Endothelial cell (in vitro differentiated cells): ENCODE results near the gene ZCCHC24. TPM values are rescaled to one million over a fixed set of nuclear protein-coding genes. Genes with fewer than 3 reads are reported as not detected.

Source experiments
- DNase-seq: peaks from one replicate; pipeline ENCODE4 v3.0.0; 2021; ENCODE audit warnings: low spot score
- H3K27ac Mint-ChIP-seq: one replicate; pipeline ENCODE4 v1.8.0; 2021; ENCODE audit warnings: mixed read lengths, inconsistent platforms; ENCODE audit not compliant: unreplicated experiment
- H3K27me3 Mint-ChIP-seq: one replicate; pipeline ENCODE4 v1.8.0; 2021; ENCODE audit warnings: mild to moderate bottlenecking, moderate library complexity, mixed read lengths, inconsistent platforms; ENCODE audit not compliant: unreplicated experiment
- H3K36me3 Mint-ChIP-seq: one replicate; pipeline ENCODE4 v1.8.0; 2021; ENCODE audit warnings: mild to moderate bottlenecking, low read depth, mixed read lengths, inconsistent platforms; ENCODE audit not compliant: unreplicated experiment
- H3K4me1 Mint-ChIP-seq: one replicate; pipeline ENCODE4 v1.8.0; 2021; ENCODE audit warnings: mild to moderate bottlenecking, mixed read lengths, inconsistent platforms; ENCODE audit not compliant: unreplicated experiment
- H3K4me3 Mint-ChIP-seq: one replicate; pipeline ENCODE4 v1.8.0; 2021; ENCODE audit warnings: mild to moderate bottlenecking, mixed read lengths, inconsistent platforms; ENCODE audit not compliant: unreplicated experiment
- H3K9me3 Mint-ChIP-seq: one replicate; pipeline ENCODE4 v1.8.0; 2021; ENCODE audit warnings: mixed read lengths, inconsistent platforms; ENCODE audit not compliant: unreplicated experiment
- total RNA-seq: library from RNA; stranded (reverse); fragmentation: NEBNext Ultra II Directional; extraction: Animal tissue kit (Norgen Biotek cat#: 25700); gene quantifications from one replicate; pipeline ENCODE4 v1.2.1, GENCODE V29; 2021; ENCODE audit not compliant: unreplicated experiment
- TF ChIP-seq, protein P1 (sequence below): fragments of 200-600 bp; sonication (generic); IDR thresholded peaks from one replicate; pipeline ENCODE4 v1.5.0; 2021; ENCODE audit warnings: antibody characterized with exemption; ENCODE audit not compliant: unreplicated experiment

Gene ZCCHC24
- total RNA-seq, 1 donor from 2014 or later: 60.0 TPM

DNA sequence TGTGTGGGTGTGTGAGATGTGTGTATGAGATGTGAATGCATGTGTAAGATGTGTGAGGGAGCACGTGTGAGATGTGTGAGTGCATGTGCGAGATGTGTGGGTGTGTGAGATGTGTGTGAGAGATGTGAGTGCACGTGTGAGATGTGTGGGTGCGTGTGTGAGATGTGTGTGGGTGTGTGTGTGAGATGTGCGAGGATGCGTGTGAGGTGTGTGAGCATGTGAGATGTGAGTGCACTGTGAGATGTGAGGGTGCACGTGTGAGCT is 67.1 kb downstream of the ZCCHC24 start:
- no peak overlapping the region for H3K27ac Mint-ChIP-seq
- no peak for DNase-seq

DNA sequence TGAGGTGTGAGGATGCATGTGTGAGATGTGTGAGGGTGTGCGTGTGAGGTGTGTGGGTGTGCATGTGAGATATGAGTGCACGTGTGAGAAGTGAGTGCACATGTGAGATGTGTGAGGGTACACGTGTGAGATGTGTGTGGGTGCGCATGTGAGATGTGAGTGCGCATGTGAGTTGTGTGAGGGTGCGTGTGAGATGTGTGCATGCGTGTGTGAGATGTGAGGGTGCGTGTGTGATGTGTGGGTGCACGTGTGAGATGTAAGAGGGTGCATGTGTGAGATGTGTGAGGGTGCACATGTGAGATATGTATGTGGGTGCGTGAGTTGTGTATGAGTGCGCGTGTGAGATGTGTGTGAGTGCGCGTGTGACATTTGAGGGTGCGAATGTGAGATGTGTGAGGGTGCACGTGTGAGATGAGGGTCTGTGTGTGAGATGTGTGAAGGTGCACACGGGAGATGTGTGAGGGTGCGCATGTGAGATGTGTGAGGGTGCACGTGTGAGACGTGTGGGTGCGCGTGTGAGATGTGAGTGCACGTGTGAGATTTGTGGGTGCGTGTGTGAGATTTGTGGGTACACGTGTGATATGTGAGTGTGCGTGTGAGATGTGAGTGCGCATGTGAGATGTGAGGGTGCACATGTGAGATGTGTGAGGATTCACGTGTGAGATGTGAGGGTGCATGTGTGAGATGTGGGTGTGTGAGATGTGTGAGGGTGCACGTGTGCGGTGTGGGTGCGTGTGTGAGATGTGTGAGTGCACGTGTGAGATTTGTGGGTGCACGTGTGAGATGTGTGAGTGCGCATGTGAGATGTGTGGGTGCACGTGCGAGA is 67.7 kb downstream of the ZCCHC24 start:
- H3K4me1 Mint-ChIP-seq: peaks cover 2% of the 10 kb centered on the region
- TF ChIP-seq, protein P1, sequence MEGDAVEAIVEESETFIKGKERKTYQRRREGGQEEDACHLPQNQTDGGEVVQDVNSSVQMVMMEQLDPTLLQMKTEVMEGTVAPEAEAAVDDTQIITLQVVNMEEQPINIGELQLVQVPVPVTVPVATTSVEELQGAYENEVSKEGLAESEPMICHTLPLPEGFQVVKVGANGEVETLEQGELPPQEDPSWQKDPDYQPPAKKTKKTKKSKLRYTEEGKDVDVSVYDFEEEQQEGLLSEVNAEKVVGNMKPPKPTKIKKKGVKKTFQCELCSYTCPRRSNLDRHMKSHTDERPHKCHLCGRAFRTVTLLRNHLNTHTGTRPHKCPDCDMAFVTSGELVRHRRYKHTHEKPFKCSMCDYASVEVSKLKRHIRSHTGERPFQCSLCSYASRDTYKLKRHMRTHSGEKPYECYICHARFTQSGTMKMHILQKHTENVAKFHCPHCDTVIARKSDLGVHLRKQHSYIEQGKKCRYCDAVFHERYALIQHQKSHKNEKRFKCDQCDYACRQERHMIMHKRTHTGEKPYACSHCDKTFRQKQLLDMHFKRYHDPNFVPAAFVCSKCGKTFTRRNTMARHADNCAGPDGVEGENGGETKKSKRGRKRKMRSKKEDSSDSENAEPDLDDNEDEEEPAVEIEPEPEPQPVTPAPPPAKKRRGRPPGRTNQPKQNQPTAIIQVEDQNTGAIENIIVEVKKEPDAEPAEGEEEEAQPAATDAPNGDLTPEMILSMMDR: no peak
- no peaks in the 10 kb centered on the region for H3K9me3 Mint-ChIP-seq
- H3K36me3 Mint-ChIP-seq: no peaks in the 10 kb centered on the region
- no peak for DNase-seq
- no peak overlapping the region for H3K27ac Mint-ChIP-seq
- H3K4me3 Mint-ChIP-seq: no peak overlapping the region
- peaks cover 9% of the 10 kb centered on the region for H3K27me3 Mint-ChIP-seq

More for the DNA sequence above, 67.1 kb downstream of the ZCCHC24 start:
- H3K27me3 Mint-ChIP-seq: peaks cover 9% of the 10 kb centered on the region
- no peak overlapping the region for H3K4me3 Mint-ChIP-seq
- H3K36me3 Mint-ChIP-seq: no peaks in the 10 kb centered on the region
- H3K4me1 Mint-ChIP-seq: peaks cover 2% of the 10 kb centered on the region
- no peaks in the 10 kb centered on the region for H3K9me3 Mint-ChIP-seq
- TF ChIP-seq, protein P1: no peak

DNA sequence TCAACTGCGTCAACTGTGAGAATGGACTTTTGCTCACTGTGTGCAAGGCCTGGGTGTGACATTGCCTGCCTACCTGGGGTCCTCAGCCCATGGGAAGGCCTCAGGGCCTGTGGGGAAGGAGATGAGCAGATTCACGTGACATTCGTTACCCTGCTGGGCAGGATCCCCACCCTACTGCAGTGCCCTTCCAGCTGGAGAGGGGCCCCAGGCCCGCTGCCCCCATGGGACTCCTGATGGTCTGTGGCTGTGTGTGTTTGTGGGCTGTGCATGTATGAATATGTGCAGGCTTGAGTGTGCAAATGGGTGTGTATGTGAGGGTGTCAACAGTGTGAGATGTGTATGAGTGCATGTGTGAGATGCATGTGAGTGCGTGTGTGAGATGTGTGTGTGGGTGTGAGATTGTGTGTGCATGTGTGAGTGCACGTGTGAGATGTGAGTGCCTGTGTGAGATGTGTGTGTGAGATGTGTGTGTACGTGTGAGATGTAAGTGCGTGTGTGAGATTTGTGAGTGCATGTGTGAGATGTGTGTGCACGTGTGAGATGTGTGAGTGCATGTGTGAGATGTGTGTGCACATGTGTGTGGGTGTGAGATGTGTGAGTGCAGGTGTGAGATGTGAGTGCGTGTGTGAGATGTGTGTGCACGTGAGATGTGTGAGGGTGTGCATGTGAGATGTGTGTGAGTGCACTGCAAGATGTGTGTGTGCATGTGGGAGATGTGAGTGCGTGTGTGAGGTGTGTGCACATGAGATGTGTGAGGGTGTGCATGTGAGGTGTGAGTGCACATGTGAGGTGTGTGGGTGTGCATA is 68.5 kb downstream of the ZCCHC24 start:
- TF ChIP-seq, protein P1: no peak
- DNase-seq: no peak
- Mint-ChIP-seq H3K27me3 (peaks cover 9% of the 10 kb centered on the region), H3K36me3 (no peaks in the 10 kb centered on the region), H3K9me3 (no peaks in the 10 kb centered on the region), H3K27ac (no peak overlapping the region), H3K4me1 (peaks cover 2% of the 10 kb centered on the region), H3K4me3 (no peak overlapping the region)

DNA sequence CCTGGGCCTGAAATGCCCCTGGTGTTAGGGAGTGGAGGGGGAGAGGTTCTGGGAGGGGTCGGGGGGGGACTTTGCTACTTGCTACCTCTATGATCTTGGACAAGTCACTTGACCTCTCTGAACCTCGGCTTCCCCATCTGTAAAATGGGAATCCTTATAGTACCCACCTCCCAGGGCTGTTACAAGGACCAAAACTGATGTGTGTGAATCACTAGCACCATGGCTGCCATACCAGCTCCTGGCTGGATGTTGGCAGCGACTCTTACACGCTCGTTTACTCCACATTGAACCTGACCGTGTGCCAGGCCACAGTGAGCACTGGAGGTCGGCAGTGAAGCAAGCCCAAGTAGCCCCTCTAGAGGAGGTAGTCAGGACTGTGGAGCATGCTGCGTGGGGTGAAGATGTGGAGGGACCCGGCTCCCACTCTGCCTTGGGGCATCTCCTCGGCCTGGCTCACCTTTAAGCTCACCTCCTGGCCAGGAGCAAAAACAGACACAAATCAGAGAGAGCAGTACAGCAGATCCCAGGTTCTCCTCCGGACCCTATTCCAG is 69.3 kb downstream of the ZCCHC24 start:
- Mint-ChIP-seq H3K27me3 (peaks cover 8% of the 10 kb centered on the region), H3K27ac (no peak overlapping the region), H3K36me3 (no peaks in the 10 kb centered on the region), H3K4me3 (no peak overlapping the region), H3K4me1 (peaks cover 2% of the 10 kb centered on the region), H3K9me3 (no peaks in the 10 kb centered on the region)
- DNase-seq: no peak
- TF ChIP-seq, protein P1: no peak
